IMR-90 (cell line): ENCODE measurements around the gene DYNC1H1. TPM values are rescaled to one million over a fixed set of nuclear protein-coding genes. Genes with fewer than 3 reads are reported as not detected.

Source experiments
- ATAC-seq: fragments of 200-7000 bp; cut with Tn5 transposase; 2 replicates; pipeline ENCODE4 v1.9.1; 2020; ENCODE audit warnings: low read depth, mild to moderate bottlenecking, moderate library complexity
- BruUV-seq: library from RNA; stranded (reverse); fragments of 400-500 nt; replicated peaks from 2 replicates; lab custom pipeline; 2021; lab: Mats Ljungman, UMichigan
- CTCF ChIA-PET: fragments of 300-600 bp; formaldehyde crosslinking; extraction: SDS; loops from one replicate; lab custom pipeline; 2021; ENCODE audit warnings: antibody characterized with exemption; lab: Yijun Ruan, JAX
- POLR2A ChIA-PET: fragments of 300-600 bp; sonication (Branson Sonifier 250); formaldehyde crosslinking; loops from one replicate; lab custom pipeline; 2022; ENCODE audit warnings: antibody characterized with exemption; ENCODE audit not compliant: unreplicated experiment; lab: Charles Lee
- DNase-seq: peaks from one replicate; pipeline ENCODE4 v3.0.0; 2013
- H2AFZ ChIP-seq: replicated peaks from 2 replicates; pipeline ENCODE3; 2013; ENCODE audit warnings: low read length, mild to moderate bottlenecking; ENCODE audit not compliant: poor library complexity
- H2AK5ac ChIP-seq: 2 replicates; pipeline ENCODE4 v1.6.1; 2013; ENCODE audit warnings: low read depth, low read length, inconsistent platforms
- H2AK9ac ChIP-seq: replicated peaks from 2 replicates; pipeline ENCODE3; 2013; ENCODE audit warnings: mild to moderate bottlenecking, low read depth, low read length, moderate library complexity; ENCODE audit not compliant: poor library complexity
- H2BK120ac ChIP-seq: 2 replicates; pipeline ENCODE4 v1.6.1; 2013; ENCODE audit warnings: low read depth, low read length, inconsistent platforms
- H2BK15ac ChIP-seq: 3 replicates; pipeline ENCODE4 v1.6.1; 2013; ENCODE audit warnings: low read depth, low read length, inconsistent platforms
- H2BK20ac ChIP-seq: 2 replicates; pipeline ENCODE4 v1.6.1; 2013; ENCODE audit warnings: low read depth, mild to moderate bottlenecking, inconsistent platforms, low read length, moderate library complexity
- H2BK5ac ChIP-seq: 2 replicates; pipeline ENCODE4 v1.6.1; 2013; ENCODE audit warnings: mild to moderate bottlenecking, low read depth, low read length, inconsistent platforms; ENCODE audit not compliant: poor library complexity, severe bottlenecking
- H3K14ac ChIP-seq: replicated peaks from 2 replicates; pipeline ENCODE4 v1.6.1; 2013; ENCODE audit warnings: low read depth, low read length, inconsistent platforms
- H3K18ac ChIP-seq: 2 replicates; pipeline ENCODE4 v1.6.1; 2013; ENCODE audit warnings: low read depth, low read length, control low read depth
- H3K23ac ChIP-seq: 2 replicates; pipeline ENCODE4 v1.6.1; 2013; ENCODE audit warnings: low read depth, low read length, inconsistent platforms
- H3K27ac ChIP-seq: 2 replicates; pipeline ENCODE4 v1.5.1; 2013; ENCODE audit warnings: mild to moderate bottlenecking, control low read depth, low read length; ENCODE audit not compliant: insufficient read depth
- H3K27me3 ChIP-seq: 2 replicates; pipeline ENCODE4 v1.6.1; 2013; ENCODE audit warnings: low read length; ENCODE audit not compliant: control insufficient read depth, insufficient read depth
- H3K36me3 ChIP-seq: 2 replicates; pipeline ENCODE4 v1.6.1; 2013; ENCODE audit warnings: low read length, mixed read lengths; ENCODE audit not compliant: control insufficient read depth, insufficient read depth
- H3K4ac ChIP-seq: 2 replicates; pipeline ENCODE4 v1.6.1; 2013; ENCODE audit warnings: low read depth, low read length, inconsistent platforms
- H3K4me1 ChIP-seq: 2 replicates; pipeline ENCODE4 v1.6.1; 2013; ENCODE audit warnings: low read length, mixed read lengths; ENCODE audit not compliant: control insufficient read depth, insufficient read depth
- H3K4me2 ChIP-seq: 2 replicates; pipeline ENCODE4 v1.6.1; 2013; ENCODE audit warnings: low read depth, mild to moderate bottlenecking, control low read depth, low read length, moderate library complexity
- H3K4me3 ChIP-seq: 2 replicates; pipeline ENCODE4 v1.5.1; 2013; ENCODE audit warnings: low read depth, mild to moderate bottlenecking, control low read depth, low read length, moderate library complexity; ENCODE audit not compliant: insufficient read depth
- H3K56ac ChIP-seq: 2 replicates; pipeline ENCODE4 v1.6.1; 2013; ENCODE audit warnings: low read length, inconsistent platforms; ENCODE audit not compliant: insufficient read depth; ENCODE audit errors: extremely low read depth
- H3K79me1 ChIP-seq, 2 experiments: 2 replicates each; pipeline ENCODE4 v1.6.1; 2013; ENCODE audit warnings: low read length in 2 of 2, inconsistent platforms in 1 of 2, low read depth in 1 of 2
- H3K9ac ChIP-seq: 2 replicates; pipeline ENCODE4 v1.6.1; 2013; ENCODE audit warnings: low read depth, low read length, control low read depth
- H3K9me1 ChIP-seq: 2 replicates; pipeline ENCODE4 v1.6.1; 2013; ENCODE audit warnings: low read length, inconsistent platforms; ENCODE audit not compliant: insufficient read depth
- H3K9me3 ChIP-seq: 2 replicates; pipeline ENCODE4 v1.6.1; 2013; ENCODE audit warnings: low read length; ENCODE audit not compliant: control insufficient read depth, insufficient read depth
- H4K20me1 ChIP-seq: 2 replicates; pipeline ENCODE4 v1.6.1; 2013; ENCODE audit warnings: low read length, inconsistent platforms; ENCODE audit not compliant: insufficient read depth
- H4K5ac ChIP-seq: 2 replicates; pipeline ENCODE4 v1.6.1; 2013; ENCODE audit warnings: mild to moderate bottlenecking, low read depth, low read length, control low read depth
- H4K8ac ChIP-seq, 2 experiments: 2 replicates each; pipeline ENCODE4 v1.6.1; 2013; ENCODE audit warnings: low read depth in 2 of 2, low read length in 2 of 2, control low read depth in 1 of 2, inconsistent platforms in 1 of 2
- H4K91ac ChIP-seq: 2 replicates; pipeline ENCODE4 v1.6.1; 2013; ENCODE audit warnings: low read depth, low read length, inconsistent platforms; ENCODE audit not compliant: insufficient read depth
- CHD1 ChIP-seq: IDR thresholded peaks from 2 replicates; pipeline ENCODE4 v1.6.1; 2012; ENCODE audit warnings: low read depth, low read length, improper control_type of control experiment
- MAFK ChIP-seq: IDR thresholded peaks from 2 replicates; pipeline ENCODE4 v1.6.1; 2012; ENCODE audit warnings: low read depth, low read length, improper control_type of control experiment
- MAZ ChIP-seq: IDR thresholded peaks from 2 replicates; pipeline ENCODE4 v1.6.1; 2012; ENCODE audit warnings: low read depth, mild to moderate bottlenecking, low read length, improper control_type of control experiment, moderate library complexity, borderline replicate concordance
- MXI1 ChIP-seq: IDR thresholded peaks from 2 replicates; pipeline ENCODE4 v1.6.1; 2012; ENCODE audit warnings: low read depth, mild to moderate bottlenecking, low read length, moderate library complexity, borderline replicate concordance
- NFE2L2 ChIP-seq: fragments of 150-350 bp; IDR thresholded peaks from 2 replicates; pipeline ENCODE4 v1.6.1; 2016; ENCODE audit warnings: low read depth, mild to moderate bottlenecking, low read length
- POLR2A ChIP-seq: IDR thresholded peaks from 2 replicates; pipeline ENCODE4 v1.6.1; 2012; ENCODE audit warnings: mild to moderate bottlenecking, low read depth, low read length
- RAD21 ChIP-seq: IDR thresholded peaks from 2 replicates; pipeline ENCODE4 v1.6.1; 2012; ENCODE audit warnings: low read length, improper control_type of control experiment
- WGBS, 2 experiments: methylation state at CpG; one replicate each; pipeline versions ENCODE4 v1.1.5 to v1.1.7; 2013; ENCODE audit warnings: missing lambda C conversion rate in 2 of 2; ENCODE audit not compliant: insufficient read length in 1 of 2; ENCODE audit errors: extremely low coverage in 2 of 2; 5-methylcytosine and 5-hydroxymethylcytosine counted together
- dilution Hi-C: fragments of 300-500 bp; cut with HindIII; formaldehyde crosslinking; loops from one replicate; pipeline ENCODE4 v1.14.3; 2018; ENCODE audit warnings: low sequenced_read_pairs; ENCODE audit not compliant: unreplicated experiment
- in situ Hi-C: fragments of 300-500 bp; cut with MboI; formaldehyde crosslinking; loops from 3 replicates; pipeline ENCODE4 v1.14.3; 2019; ENCODE audit warnings: low sequenced_read_pairs, inconsistent platforms, mixed read lengths
- intact Hi-C: fragments of 100-400 bp; cut with micrococcal nuclease; formaldehyde crosslinking; loops from 2 replicates; pipeline ENCODE4 v1.10.0; 2022
- polyA plus RNA-seq, 3 experiments: library from polyadenylated mRNA; depleted of rRNA; stranded (reverse); fragments of >200 nt; gene quantifications; 2 replicates each; pipeline ENCODE4 v1.2.3, GENCODE V29; 2012; ENCODE audit warnings: low replicate concordance in 1 of 3
- total RNA-seq: library from RNA; depleted of rRNA; stranded (reverse); fragments of >200 nt; gene quantifications from 2 replicates; pipeline ENCODE4 v1.2.3, GENCODE V29; 2012
- TF ChIP-seq, protein P1 (sequence below): fragments of 150-350 bp; IDR thresholded peaks from 2 replicates; pipeline ENCODE4 v1.6.1; 2016; ENCODE audit warnings: low read depth, mild to moderate bottlenecking, low read length, moderate library complexity, borderline replicate concordance
- TF ChIP-seq, protein P2 (sequence below): conservative IDR thresholded peaks from 2 replicates; pipeline ENCODE4 v1.5.1; 2012; ENCODE audit warnings: mild to moderate bottlenecking, low read depth, low read length, improper control_type of control experiment

Gene DYNC1H1
- total and polyA plus RNA-seq, 2 of the 4 experiments (the other 2 are of a cell fraction) = 240 to 670 TPM

DNA sequence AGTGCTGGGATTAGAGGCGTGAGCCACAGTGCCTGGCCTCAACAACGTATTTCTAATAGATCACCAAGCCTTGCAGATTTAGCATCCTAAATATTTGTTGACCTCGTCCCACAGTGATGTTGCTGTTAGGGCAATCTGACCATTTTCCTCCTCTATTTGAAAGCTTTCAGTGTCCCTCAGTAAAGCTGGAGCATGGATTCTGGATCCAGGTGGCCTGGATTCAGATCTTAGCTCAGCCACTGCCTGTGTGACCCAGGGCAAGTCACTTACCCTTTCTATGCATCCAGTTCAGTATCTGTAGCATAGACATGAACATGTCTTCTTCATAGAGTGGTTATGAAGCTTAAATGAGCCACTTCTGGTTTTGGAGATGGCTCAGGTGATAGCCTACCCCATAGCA lies 126.3 kb downstream of the DYNC1H1 start:
- DNase-seq (no peak), ATAC-seq (no peak)
- Histone ChIP-seq H3K4me2 (no peak overlapping the region), H4K8ac (no peak overlapping the region), H2BK15ac (no peak overlapping the region), H3K14ac (no peak overlapping the region), H3K23ac (no peak overlapping the region), H3K9me1 (peaks cover 6% of the 10 kb centered on the region; the same call in 1 of the 2 replicates), H3K4ac (no peak overlapping the region), H4K5ac (no peak overlapping the region), H2BK120ac (no peak overlapping the region), H2AFZ (no peak overlapping the region), H2BK5ac (no peak overlapping the region), H2AK9ac (no peak overlapping the region), H2AK5ac (no peak overlapping the region), H3K27ac (no peak overlapping the region), H3K56ac (no peak overlapping the region), H3K27me3 (no peaks in the 10 kb centered on the region), H3K9me3 (no peaks in the 10 kb centered on the region), H2BK20ac (no peak overlapping the region), H3K79me1 (peaks cover 6 to 13% of the 10 kb centered on the region in 2 experiments), H3K9ac (no peak overlapping the region), H4K91ac (no peak overlapping the region), H3K36me3 (peaks cover 1% of the 10 kb centered on the region), H3K4me3 (no peak overlapping the region), H3K4me1 (peaks cover 10% of the 10 kb centered on the region), H3K18ac (no peak overlapping the region), H4K20me1 (peaks cover 7% of the 10 kb centered on the region)
- POLR2A ChIA-PET = no interaction called here
- intact Hi-C loops = no loop called here
- in situ Hi-C loops = loop anchor here (25.0 kb wide), 1 partner anchor 222 kb away; the partner anchor contains the start of genes MOK and ZNF839
- dilution Hi-C loops = no loop called here
- TF ChIP-seq MAZ = no peak
- TF ChIP-seq CHD1 = no peak
- TF ChIP-seq, protein P1, sequence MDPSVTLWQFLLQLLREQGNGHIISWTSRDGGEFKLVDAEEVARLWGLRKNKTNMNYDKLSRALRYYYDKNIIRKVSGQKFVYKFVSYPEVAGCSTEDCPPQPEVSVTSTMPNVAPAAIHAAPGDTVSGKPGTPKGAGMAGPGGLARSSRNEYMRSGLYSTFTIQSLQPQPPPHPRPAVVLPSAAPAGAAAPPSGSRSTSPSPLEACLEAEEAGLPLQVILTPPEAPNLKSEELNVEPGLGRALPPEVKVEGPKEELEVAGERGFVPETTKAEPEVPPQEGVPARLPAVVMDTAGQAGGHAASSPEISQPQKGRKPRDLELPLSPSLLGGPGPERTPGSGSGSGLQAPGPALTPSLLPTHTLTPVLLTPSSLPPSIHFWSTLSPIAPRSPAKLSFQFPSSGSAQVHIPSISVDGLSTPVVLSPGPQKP = no peak
- TF ChIP-seq MXI1 = no peak
- no peak for TF ChIP-seq MAFK
- TF ChIP-seq RAD21 = no peak
- TF ChIP-seq, protein P2, sequence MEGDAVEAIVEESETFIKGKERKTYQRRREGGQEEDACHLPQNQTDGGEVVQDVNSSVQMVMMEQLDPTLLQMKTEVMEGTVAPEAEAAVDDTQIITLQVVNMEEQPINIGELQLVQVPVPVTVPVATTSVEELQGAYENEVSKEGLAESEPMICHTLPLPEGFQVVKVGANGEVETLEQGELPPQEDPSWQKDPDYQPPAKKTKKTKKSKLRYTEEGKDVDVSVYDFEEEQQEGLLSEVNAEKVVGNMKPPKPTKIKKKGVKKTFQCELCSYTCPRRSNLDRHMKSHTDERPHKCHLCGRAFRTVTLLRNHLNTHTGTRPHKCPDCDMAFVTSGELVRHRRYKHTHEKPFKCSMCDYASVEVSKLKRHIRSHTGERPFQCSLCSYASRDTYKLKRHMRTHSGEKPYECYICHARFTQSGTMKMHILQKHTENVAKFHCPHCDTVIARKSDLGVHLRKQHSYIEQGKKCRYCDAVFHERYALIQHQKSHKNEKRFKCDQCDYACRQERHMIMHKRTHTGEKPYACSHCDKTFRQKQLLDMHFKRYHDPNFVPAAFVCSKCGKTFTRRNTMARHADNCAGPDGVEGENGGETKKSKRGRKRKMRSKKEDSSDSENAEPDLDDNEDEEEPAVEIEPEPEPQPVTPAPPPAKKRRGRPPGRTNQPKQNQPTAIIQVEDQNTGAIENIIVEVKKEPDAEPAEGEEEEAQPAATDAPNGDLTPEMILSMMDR = no peak
- TF ChIP-seq POLR2A = no peak
- TF ChIP-seq NFE2L2 = no peak
- CTCF ChIA-PET = interaction anchor here (0.6 kb wide), 1 partner anchor 24 kb away, joined by 4 read pairs; no protein-coding TSS in a partner anchor
- WGBS, 2 experiments = 60% methylated on average over 1 of the region's 3 CpGs; no CpG with 5 or more reads in 1 of the 2 experiments
- BruUV-seq = no TSS peak
